Esophagus mucosa (tissue), 1 donor: ENCODE results near the gene ITGA2B. TPM values are rescaled to one million over a fixed set of nuclear protein-coding genes. Genes with fewer than 3 reads are reported as not detected.
A peak's percentile ranks its signal among the peaks of the same experiment; 100 is the strongest.
"Not testable (repeated sequence)": the region's sequence is repeated elsewhere in the genome, so short reads cannot be mapped to it uniquely, and the experiment has no call there.

Source experiments
- ATAC-seq: fragments of 200-7000 bp; cut with Tn5 transposase; one replicate; pipeline ENCODE4 v1.9.1; 2020
- total RNA-seq: library from RNA; stranded (reverse); gene quantifications from one replicate; pipeline ENCODE4 v1.2.4, GENCODE V29; 2023
- donor health status: DM: yes; HTN: yes; CAD: no.

The ITGA2B gene
- total RNA-seq, 1 donor from 2014 or later = 0.68 TPM

DNA sequence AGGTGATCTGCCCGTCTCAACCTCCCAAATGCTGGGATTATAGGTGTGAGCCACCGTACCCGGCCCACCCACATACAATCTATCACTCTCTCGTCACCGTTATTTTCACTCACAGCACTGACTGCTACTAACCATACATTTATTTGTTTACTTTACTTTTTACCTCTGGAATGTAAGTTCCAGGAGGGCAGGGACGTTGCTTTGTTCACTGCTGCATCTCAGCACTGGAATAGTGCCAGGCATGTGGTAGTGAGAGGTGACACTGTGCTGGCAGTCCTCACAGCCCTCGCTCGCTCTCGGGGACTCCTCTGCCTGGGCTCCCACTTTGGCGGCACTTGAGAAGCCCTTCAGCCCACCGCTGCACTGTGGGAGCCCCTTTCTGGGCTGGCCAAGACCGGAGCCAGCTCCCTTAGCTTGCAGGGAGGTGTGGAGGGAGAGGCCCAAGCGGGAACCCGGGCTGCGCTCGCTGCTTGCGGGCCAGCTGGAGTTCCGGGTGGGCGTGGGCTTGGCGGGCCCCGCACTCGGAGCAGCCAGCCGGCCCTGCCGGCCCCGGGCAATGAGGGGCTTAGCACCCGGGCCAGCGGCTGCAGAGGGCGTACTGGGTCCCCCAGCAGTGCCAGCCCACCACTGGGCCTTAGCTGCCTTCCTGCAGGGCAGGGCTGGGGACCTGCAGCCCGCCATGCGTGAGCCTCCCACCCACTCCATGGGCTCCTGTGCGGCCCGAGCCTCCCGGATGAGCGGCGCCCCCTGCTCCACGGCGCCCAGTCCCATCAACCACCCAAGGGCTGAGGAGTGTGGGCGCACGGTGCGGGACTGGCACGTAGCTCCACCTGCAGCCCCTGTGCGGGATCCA lies 20.8 kb downstream of the ITGA2B start:
- not testable (repeated sequence) for ATAC-seq

DNA sequence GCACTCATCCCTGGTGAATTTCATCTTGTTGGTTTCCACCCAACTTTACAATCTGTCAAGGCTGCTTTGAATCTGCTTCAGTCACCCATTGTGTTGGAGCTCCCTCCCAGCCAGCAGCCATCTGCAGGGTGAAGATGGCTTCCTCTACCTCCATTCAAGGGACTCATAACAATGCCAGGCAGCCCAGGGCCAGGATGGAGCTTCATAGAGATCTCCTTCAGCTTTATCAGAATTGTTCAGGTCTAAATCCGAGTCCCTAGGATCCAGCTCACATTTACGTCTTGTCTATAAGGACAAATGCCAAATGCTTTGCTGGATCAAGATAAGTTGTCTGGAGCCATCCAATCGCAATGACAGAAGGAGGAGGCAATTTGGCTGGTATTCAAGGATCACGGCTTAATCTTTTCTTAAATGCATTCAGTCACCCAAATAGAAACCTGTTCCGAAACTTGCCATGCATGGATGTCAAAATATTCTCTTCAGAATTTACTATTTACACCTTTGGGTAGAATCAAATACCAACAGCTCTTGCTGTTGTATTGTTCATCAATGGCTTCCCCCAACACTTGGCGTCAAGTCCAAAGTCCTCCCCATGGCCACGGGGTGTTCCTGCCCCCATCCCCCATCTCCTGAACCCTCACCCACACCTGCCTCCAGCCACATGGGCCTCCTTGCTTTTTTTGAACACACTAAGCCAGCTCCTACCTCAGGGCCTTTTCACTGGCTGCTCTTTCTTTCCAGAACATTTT lies 22.0 kb downstream of the ITGA2B start:
- peak; percentile 48 for ATAC-seq

- not testable (repeated sequence) for ATAC-seq
Observed at GRCh38 chr17:44365051-44365450, 24.4 kb downstream of the ITGA2B start.

DNA sequence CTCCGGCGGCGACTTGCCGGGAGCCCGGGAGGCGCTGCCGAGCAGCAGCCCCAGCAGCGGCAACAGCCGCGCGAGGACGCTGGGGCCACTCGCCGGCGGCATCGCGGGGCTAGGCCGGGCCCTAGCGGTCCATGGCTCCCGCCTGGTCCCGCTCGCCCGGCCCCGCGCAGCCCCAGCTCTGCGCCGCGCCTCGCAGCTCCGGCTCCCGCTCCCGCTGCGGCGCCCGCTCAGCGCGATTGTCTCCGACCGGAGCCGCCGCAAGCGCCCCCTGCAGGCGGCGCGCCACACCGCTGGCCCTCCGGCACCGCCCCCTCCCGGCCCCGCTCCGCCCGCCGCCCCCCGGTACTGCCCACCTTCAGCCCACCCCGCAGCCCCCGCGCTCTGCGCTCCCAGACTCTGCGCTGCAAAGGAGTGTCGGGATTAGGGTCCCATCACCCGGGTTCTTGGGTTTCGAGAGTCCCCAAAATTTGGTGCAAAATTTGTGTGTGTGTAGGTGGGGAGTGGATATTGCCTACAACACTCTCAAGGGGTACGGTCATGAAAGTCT lies 25.8 kb downstream of the ITGA2B start, which contains the start of gene FAM171A2:
TSS of gene FAM171A2 (minus strand) at position 241 of the 547 bp plus-strand sequence. CDS start at position 102, 139 bp downstream.
- peak; percentile 59 for ATAC-seq

- peak; percentile 11 for ATAC-seq
Observed at GRCh38 chr17:44362949-44363612, 26.4 kb downstream of the ITGA2B start.

DNA sequence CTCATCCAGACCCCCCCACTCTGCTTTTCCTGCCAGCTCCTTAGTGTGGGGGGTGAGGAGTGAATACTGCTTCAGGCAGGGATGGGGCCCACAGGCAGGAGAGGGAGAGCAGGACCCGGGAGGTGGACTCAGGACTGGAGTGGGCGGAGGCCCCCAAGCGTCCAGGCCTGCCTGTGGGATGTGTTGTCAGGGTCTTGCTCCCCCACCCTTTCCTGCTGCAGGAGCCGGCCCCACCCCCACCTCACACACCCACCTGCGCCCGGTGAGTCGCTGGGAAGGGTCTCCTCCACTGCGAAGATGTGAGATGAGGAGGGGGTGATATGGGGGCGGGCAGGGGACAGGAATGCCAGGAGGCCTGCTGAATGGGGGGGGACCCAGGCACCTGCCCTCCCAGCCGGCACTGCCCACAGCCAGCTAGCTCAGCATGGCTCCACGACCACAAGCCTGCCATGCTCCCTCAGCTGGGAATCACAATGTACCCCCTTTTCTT lies 26.9 kb downstream of the ITGA2B start:
- no peak for ATAC-seq

DNA sequence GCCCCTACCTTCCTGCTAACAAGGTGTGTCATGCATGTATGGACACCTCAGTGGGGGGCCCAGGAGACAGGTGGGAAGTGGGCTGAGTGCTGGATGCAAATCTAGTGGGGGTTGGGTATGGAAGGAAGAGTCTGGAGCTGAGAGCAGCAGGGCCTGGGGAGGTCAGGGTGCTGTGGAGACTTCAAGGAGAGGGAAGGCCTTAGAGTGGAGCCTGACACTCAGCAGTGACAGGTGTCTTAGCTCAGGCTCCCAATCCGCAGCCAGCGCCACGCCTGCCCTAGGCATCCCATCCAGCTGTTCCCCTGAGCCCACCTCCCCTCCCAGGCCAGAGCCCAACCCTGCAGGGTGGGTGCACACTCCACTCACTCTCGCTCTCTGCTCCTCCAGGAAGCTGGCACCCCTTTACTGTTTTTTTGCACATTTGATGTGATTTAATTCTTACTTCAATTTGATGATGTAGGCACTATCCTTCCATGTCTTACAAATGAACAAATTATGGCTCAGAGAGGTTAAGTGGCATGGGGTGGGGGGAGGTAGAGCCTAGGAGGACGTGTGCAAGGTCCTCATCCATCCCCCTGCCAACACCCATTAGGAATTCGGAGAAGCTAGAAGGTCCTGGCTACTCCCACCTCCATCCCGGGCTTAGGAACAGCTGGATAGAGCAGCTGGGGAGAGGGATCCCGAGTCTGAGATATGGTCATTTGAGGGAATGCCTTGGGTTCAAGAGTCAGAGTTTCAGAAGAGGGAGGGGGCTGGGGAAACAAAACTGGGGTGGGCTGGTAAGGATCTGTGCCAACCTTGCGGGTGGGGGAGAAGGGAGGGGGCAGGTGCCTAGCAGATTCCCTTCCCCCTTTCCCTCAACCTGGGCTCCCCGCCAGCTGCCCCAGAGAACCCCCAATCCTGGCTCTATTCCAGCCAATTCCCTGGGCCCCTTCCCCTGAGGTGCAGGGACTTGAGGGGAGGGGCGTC lies 27.9 kb downstream of the ITGA2B start:
- ATAC-seq = no peak

DNA sequence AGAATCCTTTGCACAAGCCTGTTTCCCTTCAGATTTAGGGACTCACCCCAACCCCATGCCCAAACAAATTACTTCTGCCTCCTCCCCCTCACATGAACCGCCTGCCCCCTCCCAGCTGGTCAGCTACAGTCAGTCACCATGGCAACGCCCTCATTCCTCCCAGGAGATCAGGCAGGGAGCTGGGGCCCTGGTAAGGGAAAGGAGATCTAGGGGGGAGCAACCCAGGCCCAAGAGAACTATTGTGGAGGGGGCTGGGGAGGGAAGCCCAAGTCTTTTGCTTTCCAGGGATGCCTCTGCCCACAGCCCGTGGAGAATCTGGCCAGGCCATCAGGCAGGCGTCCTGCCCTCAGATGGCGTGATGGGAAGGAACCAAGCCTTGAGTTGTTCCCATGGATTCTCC lies 28.6 kb downstream of the ITGA2B start:
- ATAC-seq = no peak

DNA sequence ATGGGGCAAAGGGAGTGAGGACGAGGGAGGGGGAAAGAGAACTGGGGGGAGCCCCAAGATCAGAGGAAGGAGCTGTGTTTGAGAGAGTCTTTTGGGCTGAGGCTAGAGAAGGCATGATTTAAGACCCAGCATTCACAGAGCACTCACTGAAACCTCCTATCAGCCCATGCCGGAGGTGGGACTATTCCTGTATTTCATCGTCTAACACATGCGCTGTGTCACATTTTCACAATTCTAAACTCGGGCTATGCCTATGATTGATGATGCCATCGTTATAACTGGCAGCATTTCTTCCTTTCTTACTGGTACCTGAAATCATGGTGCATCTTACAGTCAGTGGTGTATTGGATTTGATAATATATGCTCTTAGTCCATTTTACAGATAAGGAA lies 29.3 kb downstream of the ITGA2B start:
- no peak for ATAC-seq

DNA sequence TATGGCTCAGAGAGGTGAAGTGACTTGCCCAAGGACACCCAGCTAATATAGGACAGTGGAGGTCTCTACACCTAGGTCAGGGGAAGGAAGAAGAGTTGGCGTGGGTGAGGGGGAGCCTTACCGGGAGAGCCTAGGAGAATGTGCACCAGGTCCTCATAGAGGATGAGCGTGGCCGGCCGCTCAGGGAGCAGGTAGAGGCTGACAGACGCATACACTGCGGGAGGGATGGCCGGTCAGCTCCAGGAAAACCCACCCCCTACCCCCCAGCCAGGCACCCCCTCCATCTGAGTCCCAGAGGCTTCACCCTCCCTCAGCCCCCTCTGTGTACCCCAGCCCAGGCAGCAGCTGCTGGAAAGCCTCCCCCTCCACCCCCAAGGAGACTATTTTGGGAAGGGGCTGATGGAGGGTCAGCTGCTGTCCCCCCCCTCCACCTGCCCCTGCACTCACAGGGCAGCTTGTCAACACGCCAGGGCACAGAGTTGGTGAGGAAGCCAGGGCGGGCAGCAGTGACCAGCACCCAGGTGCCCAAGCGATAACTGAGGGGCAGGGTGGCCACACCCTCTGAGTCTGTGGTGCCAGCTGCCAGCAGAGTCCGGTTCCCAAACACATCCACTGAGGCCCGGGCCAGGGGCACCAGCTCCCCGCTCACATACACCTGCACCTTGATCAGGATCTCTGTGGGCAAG lies 29.8 kb downstream of the ITGA2B start:
- ATAC-seq = no peak

GRCh38 chr17:44359006-44359405 lies 30.4 kb downstream of the ITGA2B start:
- no peak for ATAC-seq

- ATAC-seq = no peak
Observed at GRCh38 chr17:44358066-44358465, 31.4 kb downstream of the ITGA2B start.

- ATAC-seq = peak; percentile 9
Observed at GRCh38 chr17:44356241-44356640, 33.2 kb downstream of the ITGA2B start.

GRCh38 chr17:44355642-44356099 lies 33.8 kb downstream of the ITGA2B start:
- ATAC-seq = no peak

DNA sequence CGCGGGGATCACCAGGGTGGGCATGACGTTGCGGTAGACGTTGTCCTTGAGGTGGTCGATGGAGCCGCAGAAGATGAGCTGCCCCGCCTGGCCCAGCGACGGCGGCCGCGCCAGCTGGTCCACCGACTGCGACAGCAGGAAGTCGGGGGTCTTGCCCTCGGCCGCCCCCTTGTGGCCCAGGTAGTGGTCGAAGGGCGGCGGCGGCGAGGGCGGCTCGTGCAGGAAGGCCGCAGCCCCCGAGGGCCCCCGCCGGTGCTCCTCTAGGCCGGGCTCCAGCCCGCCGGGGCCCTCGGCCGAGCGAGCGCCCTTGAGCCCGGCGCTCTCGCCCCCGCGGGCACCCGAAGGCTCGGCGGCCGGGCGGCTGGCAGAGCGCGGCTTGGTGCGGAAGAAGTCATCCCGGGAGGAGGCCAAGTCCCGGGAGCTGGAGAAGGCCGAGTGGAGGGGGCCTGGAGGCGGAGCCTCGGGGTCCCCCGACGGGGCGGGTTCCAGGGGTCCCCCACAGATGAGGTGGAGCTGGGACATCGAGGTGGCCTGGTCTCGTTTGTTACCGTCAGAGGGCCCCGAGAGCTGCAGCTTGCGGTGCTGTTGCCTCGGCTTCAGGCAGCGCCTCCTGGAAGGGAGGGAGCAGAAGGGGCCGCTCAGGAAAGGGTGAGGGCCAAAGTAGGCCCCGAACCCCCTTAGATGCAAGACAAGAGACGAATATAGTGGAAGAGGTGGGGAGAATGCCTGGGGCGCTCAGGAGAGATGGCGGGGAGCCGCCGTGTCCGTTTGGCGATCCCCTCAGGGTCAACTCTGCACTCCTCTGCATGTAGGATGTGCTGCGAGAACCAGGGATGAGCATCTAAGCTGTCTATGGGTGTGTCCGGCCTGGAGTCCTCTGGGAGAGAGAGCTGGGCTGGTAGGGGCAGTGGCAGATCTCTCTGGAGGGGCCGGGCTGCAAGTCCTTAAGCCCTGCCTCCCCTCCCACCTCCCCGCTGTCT lies 34.6 kb downstream of the ITGA2B start:
- no peak for ATAC-seq

GRCh38 chr17:44353672-44354331 lies 35.6 kb downstream of the ITGA2B start:
- peak; percentile 4 for ATAC-seq

DNA sequence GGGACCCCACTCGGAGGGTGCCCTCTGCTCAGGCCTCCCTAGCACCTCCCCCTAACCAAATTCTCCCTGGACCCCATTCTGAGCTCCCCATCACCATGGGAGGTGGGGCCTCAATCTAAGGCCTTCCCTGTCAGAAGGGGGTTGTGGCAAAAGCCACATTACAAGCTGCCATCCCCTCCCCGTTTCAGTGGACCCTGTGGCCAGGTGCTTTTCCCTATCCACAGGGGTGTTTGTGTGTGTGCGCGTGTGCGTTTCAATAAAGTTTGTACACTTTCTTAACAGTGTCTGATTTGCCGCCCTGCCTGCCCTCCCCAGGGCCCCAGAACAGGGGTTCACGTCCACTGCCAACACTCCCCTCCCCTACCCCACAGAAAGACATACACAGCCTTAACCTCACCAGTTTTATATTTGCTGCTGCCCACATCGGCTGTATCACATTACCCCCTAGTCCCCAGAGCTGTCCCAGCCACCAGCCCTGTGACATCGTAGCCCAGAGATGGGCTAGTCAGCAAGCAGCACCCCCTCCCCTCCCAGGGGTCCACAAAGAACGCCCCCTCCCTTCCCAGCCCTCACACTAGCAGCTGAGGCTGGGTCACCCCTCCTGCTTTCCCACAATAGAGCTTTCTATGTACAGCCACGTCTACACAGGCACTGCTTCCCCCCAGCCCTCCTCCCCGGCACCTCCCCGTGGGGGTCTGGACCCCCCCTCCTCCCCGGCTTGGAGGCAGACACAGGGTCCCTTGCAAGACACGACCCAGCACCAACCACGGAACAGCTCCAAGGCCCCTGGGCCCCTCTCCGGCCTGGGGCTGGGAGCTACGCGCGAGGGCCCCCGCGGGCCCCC lies 36.4 kb downstream of the ITGA2B start:
- no peak for ATAC-seq
